Right ventricle myocardium inferior (tissue), 1 donor: ENCODE data around the gene UQCC5. TPM values are rescaled to one million over a fixed set of nuclear protein-coding genes. Genes with fewer than 3 reads are reported as not detected.

ENCODE experiments used
- total RNA-seq: library from RNA; stranded (reverse); fragmentation: NEBNext Ultra II Directional; extraction: Animal tissue kit (Norgen Biotek cat#: 25700); gene quantifications from one replicate; pipeline ENCODE4 v1.2.1, GENCODE V29; 2021
- donor health status: DM: no; HTN: yes; CAD: no; lungs with severe emphysema.

Gene UQCC5
- total RNA-seq, 1 donor from 2014 or later = 71.1 TPM

Other genes with a start within 250 kb of the UQCC5 start
- 5.2 TPM for gene GLYCTK, start 248.8 kb upstream of the UQCC5 start, total RNA-seq
- gene DNAH1, start 220.3 kb upstream of the UQCC5 start, total RNA-seq = 2.2 TPM
- gene BAP1, start 126.6 kb upstream of the UQCC5 start, total RNA-seq = 53.3 TPM
- gene PHF7, start 125.9 kb upstream of the UQCC5 start, total RNA-seq = 13.7 TPM
- 12.3 TPM for gene SEMA3G, start 91.5 kb upstream of the UQCC5 start, total RNA-seq
- 9,051 TPM for gene TNNC1, start 82.6 kb upstream of the UQCC5 start, total RNA-seq
- 45.6 TPM for gene NISCH, start 81.0 kb upstream of the UQCC5 start, total RNA-seq
- 88.1 TPM for gene STAB1, start 41.3 kb upstream of the UQCC5 start, total RNA-seq
- 105 TPM for gene NT5DC2, start 2.7 kb upstream of the UQCC5 start, total RNA-seq
- 45.3 TPM for gene PBRM1, start 149.3 kb downstream of the UQCC5 start, total RNA-seq
- gene GNL3, start 149.4 kb downstream of the UQCC5 start, total RNA-seq = 28.8 TPM
- gene GLT8D1, start 169.2 kb downstream of the UQCC5 start, total RNA-seq = 33.2 TPM
- 85.0 TPM for gene SPCS1, start 169.5 kb downstream of the UQCC5 start, total RNA-seq
- 20.4 TPM for gene NEK4, start 234.3 kb downstream of the UQCC5 start, total RNA-seq
- not detected for gene ITIH1, start 241.0 kb downstream of the UQCC5 start, total RNA-seq